GM20431 (cell line): ENCODE results near the gene NT5C3B.
"Not testable (repeated sequence)": the region's sequence is repeated elsewhere in the genome, so short reads cannot be mapped to it uniquely, and the experiment has no call there.

Experiments used
- in situ Hi-C: fragments of 300-500 bp; cut with MseI, MboI; formaldehyde crosslinking; loops from one replicate; pipeline ENCODE4 v1.15.0; 2020; ENCODE audit warnings: low sequenced_read_pairs; ENCODE audit not compliant: unreplicated experiment

Gene NT5C3B

DNA sequence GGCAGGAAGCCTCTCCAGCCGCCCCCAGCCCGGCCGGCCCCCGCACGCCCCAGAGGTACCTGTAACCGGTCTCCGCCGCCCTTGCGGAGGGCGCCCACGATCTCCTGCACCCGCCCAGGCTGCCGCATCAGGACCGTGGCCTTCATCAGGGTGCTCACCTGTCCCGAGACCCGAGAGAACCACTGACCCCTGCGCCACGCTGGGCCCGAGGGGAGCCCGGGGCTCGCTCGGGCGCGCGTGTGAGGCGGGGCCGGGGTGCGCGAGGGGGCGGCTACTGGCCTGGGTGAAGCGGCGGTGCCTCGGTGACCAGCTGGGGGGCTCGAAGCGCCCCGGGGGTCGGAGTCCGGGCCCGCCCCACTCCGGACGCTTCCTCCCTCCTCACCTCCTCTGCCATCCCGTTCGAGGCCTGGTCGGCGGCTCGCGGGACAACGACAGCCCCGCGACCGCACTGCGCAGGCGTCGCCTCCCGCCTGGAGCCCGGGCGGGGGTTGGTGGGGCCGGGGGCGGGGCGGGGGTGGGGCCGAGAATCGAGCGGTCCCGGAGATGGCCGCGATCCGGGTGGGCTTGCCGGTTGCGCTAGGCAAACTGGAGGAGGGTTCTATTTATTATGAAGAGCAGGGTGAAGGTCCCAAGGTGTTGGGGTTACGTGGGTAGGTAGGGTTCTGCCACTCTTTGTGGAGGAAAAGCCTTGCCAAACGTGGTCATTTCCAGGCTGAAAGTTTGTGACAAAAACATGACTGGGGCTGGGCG, at the start of gene NT5C3B:
TSS of gene NT5C3B (minus strand) at position 433 of the 750 bp plus-strand sequence. CDS start at position 394, 39 bp downstream.
- in situ Hi-C loops = no loop called here

DNA sequence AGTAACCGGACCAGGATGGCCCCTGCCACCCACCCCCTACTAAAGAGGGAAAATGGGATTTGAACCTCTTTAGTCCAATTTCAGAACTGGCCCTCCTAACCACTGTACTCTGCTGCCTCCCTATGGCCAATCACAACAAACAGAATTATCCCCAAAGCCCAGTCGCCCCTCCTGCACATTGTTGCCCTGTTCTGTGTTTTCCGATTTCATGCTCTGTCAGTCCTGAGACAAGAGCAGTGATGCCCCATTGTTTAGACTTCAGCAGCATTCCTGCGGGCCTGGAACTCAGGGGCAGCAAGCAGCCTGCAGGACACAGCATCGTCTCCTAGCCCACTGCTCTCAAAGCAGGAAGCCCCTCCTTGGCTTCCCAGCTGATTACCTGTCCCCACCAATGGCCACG, 49.7 kb upstream of the NT5C3B start:
- in situ Hi-C loops = no loop called here

DNA sequence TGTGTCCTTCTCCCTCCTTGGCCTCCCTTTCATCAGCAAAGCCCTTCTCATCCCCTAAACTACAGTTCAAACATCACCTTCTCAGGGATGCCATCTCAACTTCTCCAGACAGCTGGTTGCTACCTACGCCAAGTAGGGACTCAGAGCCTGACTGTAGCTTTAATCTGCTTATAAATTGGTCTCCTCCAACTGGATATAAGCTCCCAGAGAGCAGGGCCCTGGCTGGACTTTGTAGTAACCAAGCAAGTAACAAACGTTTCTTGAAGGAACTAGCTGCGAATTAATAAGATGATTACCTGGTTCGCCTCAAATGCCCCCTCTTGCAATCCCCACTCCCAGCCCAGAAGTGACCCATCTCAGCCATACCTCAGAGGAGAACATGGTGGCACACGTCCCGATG, 46.7 kb upstream of the NT5C3B start:
- in situ Hi-C loops = no loop called here

DNA sequence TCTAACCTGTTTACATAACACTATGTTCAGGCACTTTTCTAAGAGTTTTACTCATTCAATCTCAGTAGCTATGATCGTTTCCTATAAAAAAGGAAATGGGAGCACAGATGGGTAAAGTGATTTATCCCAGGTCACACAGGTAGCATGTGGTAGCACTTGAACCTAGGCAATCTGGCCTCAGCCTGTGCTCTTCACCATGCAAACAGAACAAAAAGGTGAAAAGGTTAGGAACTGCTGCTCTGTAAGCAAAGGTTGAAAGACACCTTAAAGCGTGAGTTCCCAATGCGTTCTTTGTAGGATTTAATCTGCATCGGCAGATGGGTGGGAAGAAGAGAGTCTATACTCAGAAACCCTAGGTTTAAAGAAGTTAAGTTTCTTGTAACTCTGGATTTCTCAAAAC, 44.1 kb upstream of the NT5C3B start:
- in situ Hi-C loops = no loop called here

DNA sequence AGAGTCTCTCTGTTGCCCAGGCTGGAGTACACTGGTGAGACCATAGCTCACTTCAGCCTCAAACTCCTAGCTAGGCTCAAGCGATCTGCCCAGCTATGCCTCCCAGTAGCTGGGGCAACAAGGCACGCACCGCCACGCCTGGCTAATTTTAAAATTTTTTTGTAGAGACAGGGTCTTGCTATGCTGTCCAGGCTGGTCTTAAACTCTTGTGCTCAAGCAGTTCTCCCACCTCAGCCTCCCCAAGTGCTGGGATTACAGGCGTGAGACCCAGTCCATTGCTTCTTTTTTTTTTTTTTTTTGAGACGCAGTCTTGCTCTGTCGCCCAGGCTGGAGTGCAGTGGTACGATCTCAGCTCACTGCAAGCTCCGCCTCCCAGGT, 38.2 kb upstream of the NT5C3B start:
- in situ Hi-C loops = not testable (repeated sequence)

DNA sequence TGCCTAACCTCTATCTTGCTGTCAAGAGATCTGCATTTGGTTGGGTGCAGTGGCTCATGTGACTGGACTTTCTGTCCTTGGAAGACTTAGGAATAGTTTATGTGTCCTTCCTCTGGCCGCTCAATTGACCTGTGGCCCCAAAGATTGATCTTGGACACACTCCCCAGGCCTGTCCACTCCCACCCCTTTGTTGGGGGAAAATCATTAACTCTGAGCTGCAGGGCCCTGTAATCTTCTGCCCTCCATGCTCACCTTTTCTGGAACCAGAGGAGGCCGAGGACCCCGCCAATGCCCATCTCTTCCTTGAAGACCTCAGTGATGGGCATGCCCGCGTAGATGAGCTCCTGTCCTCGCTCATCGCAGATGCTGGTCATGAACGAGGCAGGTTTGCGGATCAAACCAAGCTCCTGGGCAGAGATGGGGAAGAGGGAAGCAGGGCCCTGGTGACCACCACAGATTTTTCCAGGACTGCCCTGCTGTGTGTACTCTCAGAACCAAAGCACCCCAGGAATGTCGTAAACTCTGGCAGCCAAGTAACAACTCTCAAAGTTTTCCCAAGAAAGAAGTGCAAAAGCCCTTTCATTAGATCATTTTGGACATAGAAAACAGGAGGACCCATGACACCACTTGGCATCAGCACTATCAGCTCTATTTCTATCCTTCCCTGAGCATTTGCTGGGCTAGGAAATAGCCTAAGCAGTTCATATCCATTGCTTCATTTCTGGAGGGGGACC, 37.7 kb upstream of the NT5C3B start:
- in situ Hi-C loops = no loop called here

DNA sequence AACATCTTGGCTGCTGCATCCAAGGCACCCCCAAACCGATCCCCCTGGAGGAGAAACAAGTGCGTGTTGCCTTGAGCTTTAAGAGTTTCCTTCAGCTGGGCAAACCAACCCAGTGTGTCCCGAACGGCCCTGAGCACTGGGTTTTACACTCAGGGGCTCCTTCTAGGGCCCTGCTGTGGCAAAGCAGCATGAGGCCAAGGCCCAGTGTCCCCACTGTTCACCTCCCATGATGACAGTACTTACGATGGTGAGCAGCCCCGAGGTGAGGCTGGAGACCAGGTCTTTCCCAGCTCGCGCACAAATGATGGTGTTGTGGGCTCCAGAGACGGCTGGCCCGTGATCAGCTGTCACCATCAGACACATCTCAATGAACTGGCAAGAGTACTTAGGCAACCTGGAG, 35.8 kb upstream of the NT5C3B start:
- in situ Hi-C loops = no loop called here

DNA sequence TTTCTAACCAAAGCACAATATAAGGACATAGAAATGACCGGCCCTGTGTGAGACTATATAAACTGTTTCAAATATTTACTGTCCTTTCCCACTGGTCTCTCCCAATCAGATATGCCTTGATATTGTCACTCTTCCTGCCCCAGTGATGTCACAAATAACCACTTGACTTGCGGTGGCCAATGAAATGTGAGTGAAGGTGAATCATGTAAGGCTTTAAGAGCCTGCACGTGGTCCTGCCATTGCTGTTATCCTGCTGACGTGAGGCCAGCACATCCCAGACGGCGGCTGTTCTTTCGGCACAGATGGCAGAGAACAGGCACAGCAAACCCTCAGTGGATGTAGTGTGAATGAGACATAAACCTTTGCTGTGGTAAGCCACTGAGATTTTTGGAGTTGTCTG, 34.6 kb upstream of the NT5C3B start:
- in situ Hi-C loops = no loop called here

DNA sequence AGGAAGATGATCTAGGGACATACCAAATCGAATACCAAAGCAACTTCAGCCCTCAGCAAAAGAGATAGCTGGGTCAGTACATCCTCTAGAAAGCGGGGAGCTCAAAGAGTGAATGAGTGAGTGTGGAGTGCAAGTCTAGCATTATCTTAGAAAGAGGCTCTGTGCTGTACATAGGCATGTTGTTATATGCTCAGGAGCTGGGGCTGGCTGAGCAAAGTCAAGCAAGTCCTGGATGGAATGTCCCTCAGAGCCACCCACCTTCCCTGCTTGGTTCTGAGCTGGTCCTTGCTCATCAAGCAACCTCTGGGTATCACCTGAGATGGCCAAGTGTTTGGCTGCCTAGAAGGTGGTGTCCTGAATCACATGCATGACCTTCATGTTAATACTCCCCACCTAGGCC, 34.1 kb upstream of the NT5C3B start:
- in situ Hi-C loops = no loop called here

DNA sequence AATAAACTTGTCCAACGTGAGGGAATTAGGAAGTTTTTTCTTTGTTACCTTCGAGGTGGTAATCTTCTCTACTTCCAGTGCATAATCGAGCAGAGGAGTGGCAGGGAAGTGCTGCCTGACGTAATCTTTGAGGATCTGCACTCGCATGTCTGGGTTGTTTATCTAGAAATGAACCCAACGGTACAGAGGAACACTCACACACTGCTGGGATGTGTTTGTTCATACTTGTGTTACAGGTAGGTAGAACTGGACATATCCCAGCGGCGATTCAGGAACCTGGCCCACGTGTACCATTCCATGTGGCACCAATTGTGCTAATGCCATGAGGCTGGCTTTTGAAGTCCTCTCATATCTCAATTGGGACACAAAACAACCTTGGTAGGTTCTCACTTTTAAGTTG, 33.4 kb upstream of the NT5C3B start:
- in situ Hi-C loops = no loop called here

DNA sequence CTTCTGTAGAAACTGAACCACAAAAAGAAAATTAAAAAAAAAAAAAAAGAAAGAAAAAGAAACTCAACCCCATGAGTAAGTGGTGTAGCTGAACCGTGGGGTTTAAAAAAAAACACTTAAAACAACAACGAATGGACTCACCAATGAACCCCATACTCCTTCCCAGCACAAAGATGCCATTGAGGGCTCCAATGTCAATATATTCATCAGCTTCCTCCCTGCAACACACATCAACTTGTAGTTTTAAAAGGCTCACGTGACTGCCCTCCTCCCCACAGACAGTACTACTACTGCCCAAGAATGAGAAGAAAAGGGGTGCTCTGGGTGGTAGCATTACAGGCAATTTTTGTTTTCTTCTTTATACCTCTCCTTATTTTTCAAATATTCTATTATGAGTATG, 32.5 kb upstream of the NT5C3B start:
- in situ Hi-C loops = no loop called here

DNA sequence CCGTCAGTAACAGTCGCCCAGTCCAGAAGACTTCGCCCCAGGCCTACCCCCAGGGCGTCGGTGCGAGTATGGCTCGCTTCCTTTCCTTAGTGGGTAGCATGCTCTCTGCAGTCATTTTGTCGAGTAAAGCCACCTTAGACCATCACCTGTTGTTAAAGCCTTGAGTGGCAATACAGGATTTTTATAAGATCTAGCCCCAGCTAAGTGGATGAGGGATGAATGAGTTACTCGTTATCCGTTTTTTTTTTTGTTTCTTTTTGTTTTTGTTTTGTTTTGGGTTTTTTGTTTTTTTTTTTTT, 29.5 kb upstream of the NT5C3B start:
- in situ Hi-C loops = no loop called here

DNA sequence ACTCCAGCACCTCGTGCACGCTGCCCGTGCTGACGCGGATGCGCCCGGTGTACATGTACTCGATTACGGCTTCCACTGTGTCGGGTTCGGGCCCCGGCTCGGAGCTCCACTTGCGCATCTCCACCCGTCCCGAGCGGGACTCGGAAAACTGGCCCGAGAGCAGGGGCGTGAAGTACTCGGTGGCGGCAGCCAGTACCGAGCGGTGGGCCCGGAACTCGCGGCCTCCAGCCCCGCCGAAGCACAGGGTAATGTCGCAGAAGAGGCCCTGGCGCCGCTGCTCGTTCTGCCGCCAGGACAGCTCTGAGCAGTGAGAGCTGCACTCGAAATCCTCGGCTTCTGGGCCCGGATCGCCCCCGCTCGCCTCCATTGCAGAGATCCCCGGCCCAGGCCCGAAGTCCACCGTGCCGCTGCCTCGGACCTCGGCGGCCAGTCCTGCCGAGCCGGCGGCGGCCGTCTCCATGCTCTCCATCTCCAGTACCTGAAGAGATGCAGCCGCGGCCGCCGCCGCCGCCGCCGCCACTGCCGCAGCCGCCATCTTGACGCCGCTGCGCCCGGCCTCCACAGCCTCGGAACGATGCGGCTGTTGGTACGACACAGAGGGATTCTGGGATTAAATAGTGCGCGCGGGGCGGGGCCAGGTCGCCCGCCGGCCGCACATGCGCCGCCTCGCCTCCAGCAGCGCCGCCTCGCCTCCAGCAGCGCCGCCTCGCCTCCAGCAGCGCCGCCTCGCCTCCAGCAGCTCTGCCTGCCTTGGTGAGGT, 29.0 kb upstream of the NT5C3B start, which contains the start of gene KLHL11:
TSS of gene KLHL11 (minus strand) at position 588 of the 760 bp plus-strand sequence. CDS start at position 535, 53 bp downstream.
- in situ Hi-C loops = no loop called here

DNA sequence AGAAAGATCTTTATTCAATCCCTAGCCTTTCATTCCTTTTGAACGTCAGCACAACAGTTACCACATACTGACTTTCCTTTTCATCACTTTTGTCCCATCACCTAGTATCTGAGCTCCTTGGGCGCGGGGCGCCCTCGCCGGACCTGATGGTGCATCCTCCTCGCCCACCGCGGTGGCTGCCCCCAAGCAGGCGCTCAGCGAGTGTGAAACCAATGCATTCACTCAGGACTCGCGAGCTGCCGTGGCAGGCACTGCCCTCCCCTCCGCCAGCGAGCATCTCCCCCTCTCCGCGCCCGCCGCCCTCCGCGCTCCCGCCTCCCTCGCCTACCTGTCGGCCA, 28.4 kb upstream of the NT5C3B start:
- in situ Hi-C loops = no loop called here

DNA sequence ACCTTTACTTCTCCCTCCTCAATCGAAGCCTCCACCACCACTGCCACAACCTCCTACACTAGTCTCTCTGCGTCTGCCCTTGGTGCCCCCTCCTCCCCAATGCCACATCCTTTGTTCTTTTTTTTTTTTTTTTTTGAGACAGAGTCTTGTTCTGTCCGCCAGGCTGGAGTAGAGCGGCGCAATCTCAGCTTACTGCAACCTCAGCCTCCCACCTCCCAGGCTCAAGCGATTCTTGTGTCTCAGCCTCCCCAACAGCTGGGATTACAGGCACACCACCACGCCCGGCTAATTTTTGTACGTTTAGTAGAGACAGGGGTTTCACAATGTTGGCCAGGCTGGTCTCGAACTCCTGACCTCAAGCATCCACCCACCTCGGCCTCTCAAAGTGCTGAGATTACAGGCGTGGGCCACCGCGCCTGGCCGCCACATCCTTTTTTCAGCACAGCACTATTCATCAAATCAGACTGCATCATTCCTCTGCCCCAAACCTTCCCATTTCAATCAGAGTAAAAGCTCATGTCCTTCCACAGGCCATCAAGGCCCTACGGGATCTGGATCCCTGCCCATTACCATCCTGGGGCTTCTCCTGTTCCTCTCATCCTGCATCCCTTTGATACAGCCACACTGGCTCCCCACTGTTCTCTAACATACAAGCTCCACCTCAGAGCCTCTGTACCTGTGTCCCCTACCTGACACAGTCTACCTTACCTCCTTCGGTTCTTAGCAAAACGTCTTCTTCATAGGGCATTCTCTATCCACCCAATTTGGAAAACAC, 27.2 kb upstream of the NT5C3B start:
- in situ Hi-C loops = no loop called here

DNA sequence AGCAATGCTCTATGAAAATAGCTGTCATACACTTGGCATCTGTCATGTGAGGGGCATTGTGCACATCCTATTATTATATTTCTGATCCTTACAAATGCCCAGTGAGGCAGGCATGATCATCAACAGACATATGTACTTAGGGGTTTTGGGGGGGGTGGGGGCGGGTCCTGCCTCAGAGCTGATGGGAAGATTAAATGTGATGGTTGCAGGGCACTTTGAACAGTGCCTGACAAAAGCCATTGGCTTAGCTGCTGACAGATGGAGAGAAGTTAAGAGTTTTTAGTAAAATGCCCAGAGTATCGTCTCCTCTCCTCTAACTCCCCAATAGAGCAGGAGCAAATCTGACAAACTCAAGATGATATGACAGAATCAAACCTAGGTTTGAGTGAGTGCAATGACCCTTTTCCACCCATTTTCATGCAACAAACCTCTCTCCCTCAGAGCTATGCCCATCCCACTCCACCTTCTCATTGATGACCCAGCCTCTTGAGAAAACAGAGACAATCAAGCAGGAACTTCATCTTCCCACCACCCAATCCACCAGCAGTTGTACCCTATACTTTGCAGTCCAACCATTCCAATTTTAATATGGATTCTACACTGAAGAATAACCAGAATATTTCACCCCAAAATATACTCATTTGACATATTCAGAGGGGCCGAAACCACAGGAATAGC, 24.4 kb upstream of the NT5C3B start:
- in situ Hi-C loops = no loop called here

DNA sequence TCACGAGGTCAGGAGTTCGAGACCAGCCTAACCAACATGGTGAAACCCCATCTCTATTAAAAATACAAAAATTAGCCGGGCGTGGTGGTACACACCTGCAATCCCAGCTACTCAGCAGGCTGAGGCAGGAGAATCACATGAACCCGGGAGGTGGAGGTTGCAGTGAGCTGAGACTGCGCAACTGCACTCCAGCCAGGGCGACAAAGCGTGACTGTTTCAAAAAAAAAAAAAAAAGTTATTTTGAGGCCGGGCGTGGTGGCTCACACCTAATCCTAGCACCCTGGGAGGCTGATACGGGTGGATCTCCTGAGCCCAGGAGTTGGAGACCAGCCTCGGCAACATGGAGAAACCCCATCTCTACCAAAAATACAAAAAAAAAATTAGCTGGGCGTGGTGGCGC, 15.3 kb upstream of the NT5C3B start:
- in situ Hi-C loops = not testable (repeated sequence)

DNA sequence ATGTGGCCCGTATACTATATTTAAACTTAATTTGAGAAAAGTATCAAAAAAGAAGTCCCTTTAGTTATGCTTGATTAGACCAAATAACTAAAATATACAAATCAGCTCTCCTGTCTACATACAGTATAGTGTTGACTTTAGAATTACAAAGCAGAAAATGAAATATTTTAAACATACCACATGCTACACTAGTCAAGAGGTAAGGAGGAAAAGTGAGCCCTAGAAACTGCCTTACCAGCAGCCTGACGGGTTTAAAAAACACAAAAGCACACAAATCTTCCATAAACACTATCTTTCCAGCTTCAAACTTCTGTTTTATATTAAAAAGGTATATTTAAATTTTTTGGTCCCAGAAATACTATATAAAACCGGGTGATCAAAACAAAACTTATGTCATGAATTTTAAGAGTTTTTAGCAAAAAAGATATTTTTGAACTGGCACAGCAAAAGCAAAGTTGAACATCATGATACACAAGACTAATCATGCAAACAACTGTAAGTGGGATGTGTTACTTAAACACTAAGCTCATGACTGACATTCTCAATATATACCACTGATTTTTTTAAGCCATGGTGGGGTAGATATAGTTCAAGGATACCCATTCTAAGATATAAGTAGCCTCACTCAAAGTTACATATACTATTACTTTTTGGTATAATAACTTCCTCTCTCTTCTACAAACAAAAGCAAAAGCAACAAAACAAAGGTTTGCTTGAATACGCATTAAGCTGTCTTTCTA, 13.4 kb upstream of the NT5C3B start:
- in situ Hi-C loops = no loop called here

DNA sequence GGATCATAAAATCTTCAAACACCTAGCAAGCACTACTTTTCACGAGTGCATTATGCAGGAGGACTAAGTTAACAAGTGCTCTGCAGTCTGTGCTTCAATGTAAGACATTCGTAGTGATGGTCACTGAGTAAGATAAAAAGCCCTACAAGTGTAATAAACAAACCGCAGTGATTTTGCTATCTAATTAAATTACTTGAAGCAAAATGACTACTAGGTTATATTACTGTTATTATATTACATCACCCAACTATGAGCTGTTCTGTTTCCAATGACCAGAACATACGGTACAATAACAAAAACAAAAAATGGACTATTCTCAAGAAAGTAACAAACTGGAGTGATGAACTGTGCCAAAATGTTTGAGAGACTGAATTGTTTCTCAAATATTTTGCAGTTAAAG, 12.8 kb upstream of the NT5C3B start:
- in situ Hi-C loops = no loop called here
